Activated T-cell treated with anti-CD3 and anti-CD28 coated beads for 4 hours (primary cell): ENCODE measurements around the gene RHEB.

ENCODE experiments used
- DNase-seq: peaks from one replicate; pipeline ENCODE4 v3.0.0-alpha.2; 2020

RHEB gene

DNA sequence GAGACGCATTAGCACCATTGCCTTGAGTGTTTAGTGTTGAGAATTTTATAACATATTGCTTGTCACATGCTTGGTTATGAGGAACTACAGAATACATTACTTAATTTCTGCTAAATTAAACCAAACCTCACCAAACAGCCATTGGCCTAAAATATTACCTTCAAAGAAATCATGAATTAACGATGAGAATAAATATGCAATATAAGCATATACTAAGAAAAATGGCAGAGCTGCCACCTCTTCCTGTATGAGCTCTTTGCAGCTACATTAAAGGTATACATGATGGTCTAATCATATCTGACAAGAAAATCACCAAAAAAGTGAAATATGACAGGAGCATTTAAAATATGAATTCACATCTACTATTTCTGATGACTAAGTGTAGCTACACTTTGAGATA, 5.2 kb upstream of the RHEB start:
- no peak for DNase-seq

DNA sequence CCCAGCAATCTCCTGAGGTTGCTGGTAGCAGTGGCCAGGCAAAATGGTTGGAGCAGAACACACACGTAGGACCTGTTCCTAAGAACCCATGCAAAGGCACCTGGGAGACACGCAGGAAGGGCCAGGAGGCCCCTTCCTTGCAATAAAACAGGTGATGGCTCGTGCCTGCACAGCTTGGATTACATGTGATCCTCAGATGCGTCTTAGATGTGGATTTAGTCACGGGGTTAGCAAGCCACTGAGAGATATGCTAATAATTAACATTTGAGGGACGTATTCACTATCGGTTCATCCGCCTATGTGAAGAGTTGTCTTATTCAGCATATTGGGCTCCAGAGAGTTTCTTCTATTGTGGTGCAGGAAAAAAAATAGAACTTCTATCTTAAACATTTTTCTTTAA, 4.6 kb upstream of the RHEB start:
- no peak for DNase-seq

DNA sequence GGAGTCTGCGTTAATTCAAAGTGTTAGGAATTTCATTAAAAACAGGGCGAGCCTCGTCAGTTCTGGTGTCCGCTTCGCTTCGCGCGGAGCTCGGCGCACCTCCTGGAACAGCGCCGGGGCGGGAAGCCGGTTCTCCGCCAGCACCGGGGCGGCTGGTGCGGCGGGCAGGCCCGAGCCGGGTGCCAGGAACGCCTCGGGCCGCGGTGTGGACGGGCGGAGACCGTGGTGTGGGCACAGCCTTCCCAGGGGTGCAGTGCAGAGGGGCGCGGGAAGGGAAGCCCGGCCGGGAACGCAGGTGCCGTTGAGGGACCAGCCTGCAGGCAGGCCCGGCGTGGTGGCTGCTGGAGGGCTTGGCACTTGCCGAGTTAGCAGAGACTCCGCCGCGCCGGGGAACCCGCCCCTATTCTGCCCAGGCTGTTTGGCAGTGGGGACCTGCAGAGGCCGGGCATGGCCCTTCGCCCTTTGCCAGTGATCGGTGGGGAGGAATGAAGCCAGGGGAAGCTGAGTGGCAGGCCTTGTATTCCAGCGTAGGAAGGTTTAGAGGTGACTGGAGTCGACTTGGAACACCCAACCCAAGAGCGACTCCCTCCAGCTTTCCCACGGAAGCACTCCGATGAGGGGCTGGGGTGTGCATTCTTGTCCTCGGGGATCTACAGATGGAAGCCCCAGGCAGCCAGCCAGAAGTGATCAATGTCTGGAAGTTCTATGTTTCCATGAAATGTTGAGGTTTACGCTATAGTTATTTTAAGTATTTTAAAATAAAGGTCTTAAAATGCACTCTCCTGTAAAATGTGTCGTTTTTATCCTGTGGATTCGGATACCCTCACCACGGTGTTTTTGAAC, 945 bp upstream of the RHEB start:
- DNase-seq: peak; percentile 14

DNA sequence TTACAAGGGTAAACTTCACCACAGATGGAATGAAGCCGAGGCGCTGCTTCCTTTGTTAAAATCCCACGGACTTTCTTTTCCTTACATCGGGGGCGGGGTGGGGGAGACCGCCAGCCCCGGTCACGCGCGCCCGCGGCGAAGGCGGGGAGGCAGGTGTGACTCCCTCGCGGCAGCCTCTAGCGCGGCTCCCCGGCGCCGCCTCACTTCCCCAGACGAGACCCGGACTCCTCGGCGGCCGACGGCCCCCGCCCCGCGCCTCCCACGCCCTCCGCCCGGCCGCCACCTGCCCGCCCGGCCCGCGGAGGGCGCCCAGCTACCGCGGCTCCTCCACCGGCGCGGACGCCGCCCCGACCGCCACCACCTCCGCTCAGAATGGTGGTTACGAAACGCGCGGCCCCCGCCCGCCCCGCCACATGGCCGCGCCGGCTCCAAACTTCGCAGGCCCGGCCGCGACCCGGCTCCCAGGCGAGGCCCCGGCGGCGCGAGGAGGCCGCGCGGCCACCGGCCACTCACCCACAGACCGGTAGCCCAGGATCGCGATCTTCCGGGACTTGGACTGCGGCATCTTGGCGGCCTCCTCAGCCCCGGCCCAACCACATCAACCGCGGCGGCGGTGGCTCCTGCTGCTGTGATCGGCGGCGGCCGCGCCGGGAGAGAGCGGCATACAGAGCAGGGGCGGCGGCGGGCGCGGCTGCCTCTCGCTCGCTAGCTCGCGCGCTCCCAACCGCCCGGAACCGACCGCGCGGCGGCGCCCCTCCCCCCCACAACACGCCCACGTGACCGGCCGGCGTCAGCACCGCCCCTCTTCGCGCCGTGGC, 539 bp downstream of the RHEB start:
- DNase-seq: peak; percentile 42

DNA sequence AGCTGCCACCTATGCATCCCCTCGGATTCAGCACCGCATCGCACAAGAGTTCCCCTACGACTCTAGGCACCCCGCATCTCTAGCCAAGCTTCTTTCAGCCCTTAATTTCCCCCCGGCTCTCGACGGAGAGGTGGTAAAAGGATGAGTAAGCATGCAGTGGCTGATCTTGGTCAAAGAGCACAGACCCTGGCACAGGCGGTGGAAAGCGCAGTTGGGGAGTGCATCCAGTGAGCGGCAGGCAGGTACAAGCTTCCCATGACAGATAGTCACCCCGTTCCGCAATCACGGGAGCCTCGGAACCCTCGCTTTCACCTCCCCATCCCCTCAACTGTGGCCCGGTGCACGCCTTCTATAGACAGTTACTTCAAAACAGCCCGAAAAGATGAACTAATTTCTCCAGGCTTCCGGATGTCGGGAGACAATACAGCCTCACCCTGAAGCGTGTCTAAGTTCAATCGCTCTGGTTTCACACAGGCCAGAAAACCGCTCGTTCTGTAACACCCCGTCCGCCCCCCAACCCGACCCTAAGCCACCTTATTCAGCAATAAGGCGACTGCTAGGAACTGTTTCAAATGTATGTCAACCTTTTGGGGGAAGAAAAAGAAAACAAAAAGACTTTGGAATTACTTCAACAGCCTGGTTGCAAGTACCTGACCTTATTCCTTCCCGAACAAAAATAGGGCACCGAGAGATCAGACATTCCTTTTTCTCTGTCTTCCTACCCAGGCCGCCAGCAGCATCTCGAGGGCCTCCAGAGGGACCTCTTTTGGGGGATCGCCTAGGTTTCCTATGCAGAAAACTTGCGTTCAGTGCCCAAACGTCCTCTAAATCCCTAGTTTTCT, 1.4 kb downstream of the RHEB start:
- peak; percentile 49 for DNase-seq

DNA sequence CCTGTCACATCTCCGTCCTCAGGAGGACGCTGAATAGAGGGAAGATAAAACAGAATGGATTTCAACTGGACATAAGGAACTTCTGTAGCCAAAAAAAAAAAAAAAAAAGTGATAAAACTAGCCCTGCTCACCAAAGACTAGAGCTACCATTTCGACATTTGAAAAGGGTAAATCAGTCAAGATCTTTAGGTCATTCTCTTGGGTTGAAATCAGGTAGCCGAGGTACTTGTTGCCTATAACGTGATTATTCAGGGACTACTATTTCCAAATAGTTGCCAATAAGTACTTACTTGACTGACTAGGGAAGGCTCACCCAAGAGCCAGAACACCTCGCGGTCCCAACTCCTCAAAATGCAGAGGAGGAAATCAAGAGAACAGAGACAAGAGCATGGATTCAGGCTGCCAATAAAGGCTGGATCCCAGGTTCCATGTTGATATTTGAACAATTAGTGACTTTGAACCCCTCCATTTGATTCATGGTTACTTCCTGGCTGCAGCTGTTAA, 2.0 kb downstream of the RHEB start:
- DNase-seq: no peak

DNA sequence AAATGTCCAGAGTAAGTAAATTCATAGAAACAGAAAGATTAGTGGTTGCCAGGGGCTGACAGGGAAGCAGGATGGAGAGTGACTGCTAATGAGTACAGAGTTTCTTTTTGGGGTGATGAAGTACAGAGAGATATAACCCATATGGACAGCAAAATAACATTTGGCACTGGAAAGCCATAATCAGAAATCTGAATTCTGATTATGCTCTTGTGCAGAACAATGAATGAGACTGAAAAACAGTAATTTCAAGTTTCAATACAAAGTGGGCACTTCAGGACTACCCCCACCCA, 4.5 kb downstream of the RHEB start:
- no peak for DNase-seq

DNA sequence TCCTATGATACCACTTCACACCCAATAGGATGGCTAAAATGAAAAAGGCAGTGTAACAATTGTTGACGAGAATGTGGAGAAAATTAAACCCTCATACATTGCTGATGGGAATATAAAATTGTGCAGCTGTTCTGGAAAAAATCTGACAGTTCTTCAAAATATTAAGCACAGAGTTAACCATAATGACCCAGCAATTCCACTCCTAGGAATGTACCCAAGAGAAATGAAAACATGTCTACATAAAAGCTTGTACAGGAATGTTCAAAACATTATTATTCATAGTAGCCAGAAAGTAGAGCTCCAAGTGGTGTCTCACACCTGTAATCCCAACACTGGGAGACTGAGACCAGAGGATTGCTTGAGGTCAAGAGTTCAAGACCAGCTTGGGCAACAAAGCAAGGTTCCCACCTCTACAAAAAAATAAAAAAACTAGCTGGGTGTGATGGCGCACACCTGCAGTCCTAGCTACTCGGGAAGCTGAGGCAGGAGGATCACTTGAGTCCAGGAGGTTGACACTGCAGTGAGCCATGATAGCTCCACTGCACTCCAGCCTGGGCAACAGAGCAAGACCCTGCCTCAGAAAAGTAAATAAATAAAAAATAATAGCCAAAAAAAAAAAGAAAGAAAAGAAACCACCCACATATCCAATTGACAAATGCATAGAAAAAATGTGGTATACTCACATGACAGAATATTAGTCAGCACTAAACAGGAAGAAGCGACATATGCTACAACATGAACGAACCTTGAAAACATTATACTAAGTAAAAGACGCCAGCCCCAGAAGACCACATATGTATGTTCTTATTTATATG, 5.0 kb downstream of the RHEB start:
- no peak for DNase-seq

DNA sequence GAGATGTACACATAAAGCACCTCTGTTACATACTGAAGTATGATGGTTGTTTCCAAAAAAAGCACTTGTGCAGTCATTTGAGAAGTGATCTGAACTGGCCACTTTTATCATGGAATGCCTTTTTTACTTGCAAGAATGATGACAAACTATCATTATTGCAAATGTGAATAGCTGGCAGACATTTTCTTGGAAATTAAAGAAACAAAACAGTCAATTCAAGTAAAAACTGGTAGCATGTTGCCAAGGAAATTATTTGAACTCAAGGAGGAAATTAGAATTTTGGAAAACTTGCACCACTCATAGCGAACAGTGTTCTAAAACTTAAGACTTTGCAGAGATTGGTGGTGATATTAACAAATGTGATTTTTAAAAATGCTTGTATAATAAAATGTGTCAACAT, 6.6 kb downstream of the RHEB start:
- no peak for DNase-seq

DNA sequence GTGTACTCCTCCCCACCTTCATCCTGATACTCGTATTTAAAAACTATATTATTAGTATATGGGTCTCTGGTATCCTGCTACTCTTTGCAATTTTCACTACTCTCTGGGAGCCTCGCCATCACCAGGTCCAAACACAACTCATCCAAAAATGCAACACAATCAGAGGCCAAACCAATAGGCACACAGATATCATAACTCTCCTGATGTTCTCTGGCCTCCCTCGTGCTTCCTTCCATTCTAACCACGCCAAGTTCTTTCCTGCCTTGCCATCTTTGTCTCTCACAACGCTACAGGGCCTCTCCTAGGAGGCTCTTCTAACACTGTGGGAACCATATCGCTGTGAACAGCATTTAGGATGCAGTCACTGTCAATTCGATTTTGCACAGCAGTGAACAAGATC, 7.3 kb downstream of the RHEB start:
- DNase-seq: no peak

DNA sequence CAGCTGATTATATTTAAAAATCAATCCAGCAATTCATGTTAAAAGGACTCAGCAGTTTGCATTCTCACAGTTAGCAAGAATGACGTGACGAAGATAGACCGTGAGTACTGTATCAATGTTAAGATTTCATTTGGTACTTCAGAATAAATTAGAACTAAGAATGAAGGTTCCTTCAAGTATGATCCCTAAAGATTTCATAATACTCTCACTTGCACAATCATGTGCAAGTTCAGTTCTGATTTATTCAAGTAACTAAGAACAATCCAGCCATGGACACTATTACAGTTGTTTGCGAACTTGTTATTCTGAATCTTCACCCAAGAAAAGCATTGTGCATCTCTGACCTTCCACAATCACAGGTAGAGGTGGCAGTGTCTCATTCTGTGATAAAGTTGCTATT, 7.7 kb downstream of the RHEB start:
- DNase-seq: no peak

DNA sequence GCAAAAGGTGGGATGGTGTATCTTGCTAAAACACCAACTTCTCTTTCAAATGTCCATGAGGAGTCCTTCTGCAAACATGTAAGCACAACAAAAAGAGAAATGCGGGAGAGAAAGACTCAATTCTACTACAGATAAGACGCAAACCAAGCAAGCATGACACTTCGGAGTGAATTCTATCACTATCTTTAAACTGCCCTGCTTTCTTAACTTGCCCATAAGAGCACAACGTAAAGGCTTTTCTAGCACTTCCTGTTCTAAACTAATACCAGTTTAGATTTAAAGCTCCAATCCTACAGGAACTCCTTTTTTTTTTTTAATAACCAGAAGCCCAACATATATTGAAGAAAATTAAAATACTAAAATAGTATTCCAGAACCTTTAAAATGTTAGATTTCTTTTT, 8.4 kb downstream of the RHEB start:
- DNase-seq: no peak

DNA sequence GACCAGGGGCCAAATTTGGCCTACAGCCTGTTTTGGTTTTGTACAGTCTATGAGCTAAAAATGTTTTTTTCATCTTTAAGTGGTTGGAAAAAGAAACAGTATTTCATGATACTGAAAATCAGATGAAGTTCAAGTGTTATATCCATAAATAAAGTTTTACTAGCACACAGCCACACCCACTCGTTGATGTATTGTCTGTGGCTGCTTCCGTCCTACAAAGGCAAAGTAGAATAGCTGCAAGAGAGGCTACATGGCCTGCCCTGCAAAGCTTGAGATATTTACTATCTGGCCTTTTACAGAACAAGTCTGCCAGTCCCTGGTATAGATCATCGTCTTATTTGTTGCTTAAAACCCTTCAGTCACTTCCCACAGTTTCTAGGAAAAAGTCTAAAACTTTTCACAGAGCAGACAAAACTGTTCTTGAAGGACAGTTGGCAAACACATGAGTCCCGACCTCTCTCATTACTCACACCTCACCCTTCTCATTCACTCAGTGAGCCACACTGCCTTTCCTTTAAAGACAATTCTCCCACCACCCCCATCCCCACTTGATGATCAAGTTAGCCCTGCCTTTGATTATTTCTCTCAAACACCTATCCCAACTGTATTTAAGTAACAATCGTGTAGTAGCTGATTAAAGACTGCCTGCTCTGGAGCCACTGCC, 9.9 kb downstream of the RHEB start:
- DNase-seq: no peak

DNA sequence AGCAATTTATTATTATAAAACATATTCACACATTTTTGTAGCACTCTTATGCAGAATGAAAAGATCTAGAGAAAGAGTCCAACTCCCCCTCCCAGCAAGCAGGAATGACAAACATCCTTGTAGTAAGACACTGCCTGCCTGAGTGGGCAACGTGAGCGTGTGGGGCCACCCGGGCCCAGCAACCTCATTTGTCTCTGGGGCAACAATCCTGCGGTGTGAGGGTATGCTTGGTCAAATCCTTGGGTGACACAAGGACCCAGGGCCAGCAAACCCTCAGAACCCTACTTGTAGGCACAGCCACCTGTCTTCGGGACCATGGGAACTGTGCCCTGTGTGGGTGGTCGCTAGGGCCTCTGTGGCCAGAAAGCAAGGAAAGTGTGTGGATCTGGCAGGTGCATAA, 10.7 kb downstream of the RHEB start:
- no peak for DNase-seq

DNA sequence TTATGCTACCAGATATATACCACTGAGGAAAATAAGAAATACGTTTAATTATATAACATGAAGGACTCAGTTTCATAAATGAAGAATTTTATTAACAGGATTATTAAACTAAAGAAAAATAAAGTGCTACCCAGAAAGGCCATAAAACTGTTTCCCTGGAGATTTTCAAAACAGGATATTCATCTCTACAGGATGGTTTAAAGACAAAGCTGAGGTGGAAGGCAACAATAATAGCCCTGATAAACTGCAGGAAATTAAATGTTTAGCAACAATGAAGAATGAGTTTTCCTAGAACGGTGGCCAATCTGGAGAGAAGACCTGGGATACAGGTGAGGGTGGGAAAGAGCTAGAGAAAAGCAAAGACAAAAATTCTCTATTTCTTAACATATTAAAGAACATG, 11.9 kb downstream of the RHEB start:
- no peak for DNase-seq

DNA sequence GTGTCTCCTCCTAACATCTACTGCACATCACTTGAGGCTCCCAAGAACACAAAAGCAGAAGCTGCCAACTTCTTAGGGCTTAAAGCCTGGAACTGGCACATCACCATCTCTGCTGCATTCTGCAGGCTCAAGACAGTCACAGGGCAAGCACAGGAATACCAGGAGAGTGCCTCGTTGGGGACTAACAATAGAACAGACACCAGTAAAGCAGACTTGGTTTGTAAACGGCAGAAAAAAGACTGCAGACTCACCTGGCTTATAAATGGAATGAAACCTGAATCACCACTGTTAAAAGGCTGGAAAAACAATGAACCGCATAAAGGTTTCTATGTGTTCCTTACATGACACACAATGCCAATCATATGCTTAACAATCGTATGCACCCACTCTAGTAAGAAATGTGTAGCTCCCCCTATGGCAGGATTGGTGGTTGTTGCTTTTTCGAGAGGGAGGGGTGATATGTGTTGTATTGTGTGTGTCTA, 12.8 kb downstream of the RHEB start:
- no peak for DNase-seq

DNA sequence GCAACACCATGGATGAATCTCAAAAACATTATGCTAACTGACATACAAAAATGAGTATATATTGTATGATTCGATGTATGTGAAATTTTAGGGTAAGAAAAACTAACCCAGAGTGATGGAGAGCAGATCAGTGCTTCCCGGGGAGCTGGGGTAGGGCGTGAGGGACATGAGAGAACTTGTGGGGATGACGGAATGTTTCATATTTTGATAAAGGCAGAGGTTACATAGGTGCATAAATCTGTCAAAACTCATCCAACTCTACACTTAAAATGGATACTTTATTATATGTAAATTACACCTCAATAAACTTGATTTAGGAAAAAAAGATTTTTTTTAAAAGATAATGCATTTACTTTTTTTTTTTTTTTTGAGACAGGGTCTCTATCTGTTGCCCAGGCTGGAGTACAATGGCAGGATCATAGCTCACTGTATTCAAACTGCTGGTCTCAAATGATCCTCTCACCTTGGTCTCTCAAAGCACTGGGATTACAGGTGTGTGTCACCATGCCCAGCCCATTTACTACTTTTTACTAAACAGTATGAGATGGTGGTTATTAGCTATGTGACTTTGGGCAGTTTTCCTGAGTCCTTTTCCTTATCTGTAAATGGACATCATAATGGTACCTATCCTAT, 13.7 kb downstream of the RHEB start:
- DNase-seq: no peak

DNA sequence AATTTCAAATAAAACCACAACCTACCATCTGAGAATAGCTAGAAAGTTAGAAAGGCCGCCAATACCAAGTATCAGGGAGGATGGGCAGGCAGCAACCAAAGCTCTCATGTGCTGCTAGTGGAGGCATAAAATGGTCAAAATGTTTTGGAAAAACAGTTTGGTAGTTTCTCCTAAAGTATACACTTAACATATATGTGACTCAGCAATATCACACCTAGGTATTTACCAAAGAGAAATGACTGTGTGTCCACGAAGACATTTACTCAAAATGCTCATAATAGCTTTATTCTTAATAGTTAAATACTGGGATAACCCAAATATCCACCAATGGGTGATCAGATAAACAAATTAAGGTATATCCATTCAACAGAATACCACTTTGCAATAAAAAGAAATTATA, 14.3 kb downstream of the RHEB start:
- no peak for DNase-seq

DNA sequence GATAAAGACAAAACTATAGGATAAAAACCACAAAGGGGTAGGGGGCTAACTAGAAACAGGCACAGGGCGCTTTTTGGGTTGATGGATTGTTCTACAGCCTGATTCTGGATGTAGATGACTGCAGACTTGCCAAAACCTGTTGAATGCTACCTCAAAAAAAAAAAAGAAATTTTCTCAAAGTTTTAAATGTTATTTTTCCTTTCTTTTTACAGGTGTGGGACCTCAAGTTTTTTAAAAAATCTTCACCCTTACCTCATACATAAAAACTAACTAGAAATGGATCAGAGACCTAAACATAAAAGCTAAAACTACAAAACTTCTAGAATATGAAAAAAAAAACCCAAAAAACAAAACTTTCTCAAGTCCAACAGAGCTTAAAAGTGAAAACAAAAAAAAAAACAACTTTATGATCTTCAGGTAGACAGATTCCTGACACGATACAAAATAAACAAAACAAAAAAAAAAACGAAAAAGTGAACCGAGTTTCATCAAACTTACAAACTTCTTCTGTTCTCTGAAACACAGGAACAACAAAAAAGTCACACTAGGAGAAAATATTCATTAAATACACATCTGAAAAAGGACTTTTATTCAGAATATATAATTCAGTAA, 14.9 kb downstream of the RHEB start:
- DNase-seq: no peak

DNA sequence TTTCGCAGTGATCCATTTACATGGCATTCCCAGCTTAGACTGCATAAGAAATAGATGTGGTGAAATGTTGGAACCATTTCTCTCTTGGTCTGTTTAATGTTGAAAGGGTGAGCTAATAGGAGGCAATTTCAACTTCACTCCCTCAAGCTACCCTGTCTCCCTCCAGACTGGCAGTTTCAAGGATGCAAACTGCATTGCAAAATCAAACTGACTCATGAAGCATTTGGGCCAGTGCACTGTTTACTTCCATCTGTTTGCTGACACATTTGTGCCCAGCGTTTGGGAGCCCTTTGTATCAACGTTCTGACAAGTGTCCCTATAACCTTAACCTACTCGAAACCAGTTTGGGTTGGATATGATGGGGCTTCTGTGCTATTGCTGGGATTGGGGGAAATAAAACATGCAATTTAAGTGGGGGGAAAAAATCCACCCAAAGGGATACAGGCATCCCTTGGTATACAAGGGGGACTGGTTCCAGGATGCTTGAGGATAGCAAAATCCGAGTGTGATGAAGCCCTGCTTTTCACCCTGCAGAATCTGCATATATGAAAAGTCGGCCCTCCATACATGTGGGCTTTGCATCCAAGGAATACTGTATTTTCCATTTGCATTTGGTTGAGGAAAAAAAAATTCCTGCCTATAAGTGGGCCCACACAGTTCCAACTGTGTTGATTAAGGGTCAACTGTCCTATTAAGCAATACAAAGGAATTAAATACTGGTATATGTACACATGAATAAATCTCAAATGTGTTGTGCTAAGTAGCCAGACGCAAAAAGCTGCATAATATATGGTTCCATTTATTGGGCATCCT, 15.6 kb downstream of the RHEB start:
- DNase-seq: no peak
